ENCODE measurements around the gene POLR2L.

DNA sequence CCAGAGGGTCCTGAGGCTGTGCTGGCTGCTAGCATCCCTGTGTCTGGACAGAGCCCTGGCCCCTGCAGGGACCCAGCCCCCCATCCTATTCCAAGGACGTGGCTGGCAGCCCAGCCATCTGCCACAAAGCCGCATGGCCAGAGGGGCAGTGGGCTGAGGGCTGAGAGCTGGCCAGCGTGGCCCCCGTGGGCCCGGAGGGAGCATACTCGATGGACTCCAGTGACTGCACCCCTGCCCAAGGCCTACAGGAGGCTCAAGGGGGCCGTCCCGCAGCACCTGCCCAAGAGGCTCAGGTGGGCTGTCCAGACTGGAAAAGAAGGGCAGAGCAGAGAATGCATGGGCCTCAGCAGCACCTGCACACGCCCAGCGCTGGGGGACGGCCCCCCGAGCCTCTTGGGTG is 13.5 kb upstream of the POLR2L start:
- TF ChIP-seq, protein P1, sequence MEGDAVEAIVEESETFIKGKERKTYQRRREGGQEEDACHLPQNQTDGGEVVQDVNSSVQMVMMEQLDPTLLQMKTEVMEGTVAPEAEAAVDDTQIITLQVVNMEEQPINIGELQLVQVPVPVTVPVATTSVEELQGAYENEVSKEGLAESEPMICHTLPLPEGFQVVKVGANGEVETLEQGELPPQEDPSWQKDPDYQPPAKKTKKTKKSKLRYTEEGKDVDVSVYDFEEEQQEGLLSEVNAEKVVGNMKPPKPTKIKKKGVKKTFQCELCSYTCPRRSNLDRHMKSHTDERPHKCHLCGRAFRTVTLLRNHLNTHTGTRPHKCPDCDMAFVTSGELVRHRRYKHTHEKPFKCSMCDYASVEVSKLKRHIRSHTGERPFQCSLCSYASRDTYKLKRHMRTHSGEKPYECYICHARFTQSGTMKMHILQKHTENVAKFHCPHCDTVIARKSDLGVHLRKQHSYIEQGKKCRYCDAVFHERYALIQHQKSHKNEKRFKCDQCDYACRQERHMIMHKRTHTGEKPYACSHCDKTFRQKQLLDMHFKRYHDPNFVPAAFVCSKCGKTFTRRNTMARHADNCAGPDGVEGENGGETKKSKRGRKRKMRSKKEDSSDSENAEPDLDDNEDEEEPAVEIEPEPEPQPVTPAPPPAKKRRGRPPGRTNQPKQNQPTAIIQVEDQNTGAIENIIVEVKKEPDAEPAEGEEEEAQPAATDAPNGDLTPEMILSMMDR (IDR thresholded peaks at IDR 0.05), result no peak
- TF ChIP-seq POLR2A (IDR thresholded peaks at IDR 0.05) (no peak), POLR2AphosphoS5 (IDR thresholded peaks at IDR 0.05) (no peak)
